ENCODE data around the gene GNG12.

- TF ChIP-seq CTCF (IDR thresholded peaks at IDR 0.05): no peak
- TF ChIP-seq POLR2AphosphoS5 (IDR thresholded peaks at IDR 0.05): no peak
- no peak for TF ChIP-seq POLR2A (IDR thresholded peaks at IDR 0.05)
These were observed 30.7 kb downstream of the GNG12 start for GRCh38 chr1:67802565-67802964.

Data from prostate gland (tissue), 2 donors.